Activated T-helper 1 cell treated with anti-CD3 and anti-CD28 coated beads, Interleukin-2, amount 50 U/mL, for 16 hours (primary cell): Measurements from ENCODE around the gene RAB5A.
"Not testable (repeated sequence)": the region's sequence is repeated elsewhere in the genome, so short reads cannot be mapped to it uniquely, and the experiment has no call there.

Source experiments
- DNase-seq, 2 donors: peaks; one replicate each; pipeline ENCODE4 v3.0.0-alpha.2; 2020; ENCODE audit warnings: low read depth in 1 of 2, low spot score in 1 of 2

RAB5A gene

GRCh38 chr3:20023623-20024405, 76.9 kb downstream of the RAB5A start:
- DNase-seq, result no peak

DNA sequence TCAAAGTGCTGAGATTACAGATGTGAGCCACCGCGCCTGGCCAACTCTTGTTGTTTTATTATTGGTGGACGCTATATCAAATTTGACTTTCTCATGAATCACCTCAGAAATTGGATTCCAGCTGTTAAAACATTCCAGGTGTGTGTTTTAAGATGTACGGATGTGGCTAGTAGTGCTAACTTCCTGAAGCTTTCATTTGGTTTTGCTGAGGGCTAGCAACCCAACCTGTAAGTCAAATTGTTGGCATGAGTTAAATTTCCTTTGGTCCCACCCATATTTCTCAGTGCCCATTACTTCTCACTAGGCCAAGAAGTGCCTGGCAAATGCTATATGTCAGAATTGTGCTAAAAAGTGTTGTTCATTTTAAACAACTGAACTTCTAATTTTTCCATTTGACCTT, 80.2 kb downstream of the RAB5A start:
- DNase-seq, result no peak

DNA sequence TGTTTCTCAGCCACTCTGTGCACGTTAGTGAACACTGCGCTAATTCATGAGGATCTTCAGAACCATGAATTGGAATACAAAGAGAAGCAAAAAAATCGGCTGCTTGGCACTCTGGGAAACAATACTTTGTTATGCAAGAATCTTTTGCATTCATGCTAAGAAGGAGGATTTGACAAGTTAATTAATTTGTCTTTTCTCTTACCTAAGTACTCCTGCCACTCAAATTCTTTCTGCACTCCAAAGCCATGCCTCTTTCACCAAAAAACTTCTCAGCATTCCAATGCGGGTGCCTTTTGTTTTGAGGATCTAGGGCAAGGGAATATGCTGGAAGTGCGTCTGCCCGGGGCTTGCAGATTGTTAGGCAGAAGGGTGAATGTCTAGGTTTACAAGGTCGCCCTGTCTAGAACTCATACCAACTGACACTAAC, 82.0 kb downstream of the RAB5A start:
- DNase-seq, result no peak

GRCh38 chr3:20031939-20032338, 85.0 kb downstream of the RAB5A start:
- not testable (repeated sequence) for DNase-seq
